Peyer's patch (tissue), 4 donors: ENCODE measurements around the gene ATP11A.

Source experiments
- CTCF ChIP-seq, 6 experiments: fragments of 450-650 bp in 4 of 6; fragments of 200-600 bp in 2 of 6; sonication (generic) in 1 of 6; IDR thresholded peaks; one replicate each; pipeline ENCODE4 v1.5.1; 2017 to 2019; ENCODE audit warnings: antibody characterized with exemption in 6 of 6, mild to moderate bottlenecking in 3 of 6, moderate library complexity in 1 of 6
- POLR2A ChIP-seq, 2 donors: fragments of 450-650 bp; IDR thresholded peaks; one replicate each; pipeline ENCODE4 v1.5.1; 2017; ENCODE audit warnings: antibody characterized with exemption in 2 of 2, mild to moderate bottlenecking in 2 of 2, moderate library complexity in 2 of 2

- TF ChIP-seq CTCF (IDR thresholded peaks at IDR 0.05) (no peak), POLR2A (IDR thresholded peaks at IDR 0.05) (no peak)
These were observed 86.5 kb downstream of the ATP11A start for GRCh38 chr13:112776354-112776753.
